CD4-positive, alpha-beta T cell (primary cell): Measurements from ENCODE around the gene PPIE. TPM values are rescaled to one million over a fixed set of nuclear protein-coding genes. Genes with fewer than 3 reads are reported as not detected.
"Not testable (repeated sequence)": the region's sequence is repeated elsewhere in the genome, so short reads cannot be mapped to it uniquely, and the experiment has no call there.

ENCODE experiments used
- ATAC-seq: fragments of 200-7000 bp; cut with Tn5 transposase; one replicate; pipeline ENCODE4 v1.10.0; 2022; ENCODE audit warnings: mild to moderate bottlenecking; ENCODE audit not compliant: poor library complexity
- CTCF ChIA-PET: fragments of 350-600 bp; sonication (Branson Sonifier 250); formaldehyde crosslinking; loops from one replicate; lab custom pipeline; 2021; ENCODE audit warnings: antibody characterized with exemption, inconsistent platforms; lab: Charles Lee
- POLR2A ChIA-PET: fragments of 350-600 bp; sonication (Branson Sonifier 250); formaldehyde crosslinking; loops from one replicate; lab custom pipeline; 2021; ENCODE audit warnings: antibody characterized with exemption, inconsistent platforms; lab: Charles Lee
- DNase-seq, 14 experiments: peaks; one replicate each; pipeline ENCODE4 v3.0.0-alpha.2; 2013 to 2020; ENCODE audit warnings: mixed read lengths in 2 of 14
- H3K27ac ChIP-seq, 2 donors: one replicate each; pipeline versions ENCODE4 v1.5.1 to v1.7.0; 2013; ENCODE audit warnings: low read length in 2 of 2, low read depth in 1 of 2, mild to moderate bottlenecking in 1 of 2
- H3K27me3 ChIP-seq, 2 experiments: 1 replicate in 1 of 2; 2 replicates in 1 of 2; pipeline versions ENCODE4 v1.6.1 to v1.7.0; 2013; ENCODE audit warnings: low read length in 2 of 2, control low read depth in 1 of 2, mild to moderate bottlenecking in 1 of 2, moderate library complexity in 1 of 2; ENCODE audit not compliant: insufficient read depth in 2 of 2, control insufficient read depth in 1 of 2
- H3K36me3 ChIP-seq: one replicate; pipeline ENCODE4 v1.6.1; 2013; ENCODE audit warnings: low read length, control low read depth; ENCODE audit not compliant: insufficient read depth
- H3K4me1 ChIP-seq: one replicate; pipeline ENCODE4 v1.6.1; 2013; ENCODE audit warnings: low read length, control low read depth; ENCODE audit not compliant: insufficient read depth
- H3K4me3 ChIP-seq: one replicate; pipeline ENCODE4 v1.5.1; 2013; ENCODE audit warnings: mild to moderate bottlenecking, low read length, moderate library complexity
- H3K9me3 ChIP-seq, 2 experiments: 1 replicate in 1 of 2; 2 replicates in 1 of 2; pipeline versions ENCODE4 v1.6.1 to v1.7.0; 2013; ENCODE audit warnings: low read length in 2 of 2, mild to moderate bottlenecking in 2 of 2, control low read depth in 1 of 2, moderate library complexity in 1 of 2; ENCODE audit not compliant: control insufficient read depth in 1 of 2, insufficient read depth in 1 of 2
- H3K27ac Mint-ChIP-seq: one replicate; pipeline ENCODE4 v1.8.0; 2020; ENCODE audit warnings: mixed read lengths
- H3K27me3 Mint-ChIP-seq: one replicate; pipeline ENCODE4 v1.8.0; 2021; ENCODE audit warnings: mixed read lengths
- H3K36me3 Mint-ChIP-seq: one replicate; pipeline ENCODE4 v1.8.0; 2021; ENCODE audit warnings: low read depth, mixed read lengths
- H3K4me1 Mint-ChIP-seq: one replicate; pipeline ENCODE4 v1.8.0; 2021; ENCODE audit warnings: low read depth, mixed read lengths
- H3K4me3 Mint-ChIP-seq: one replicate; pipeline ENCODE4 v1.8.0; 2020; ENCODE audit warnings: mild to moderate bottlenecking, mixed read lengths
- H3K9me3 Mint-ChIP-seq: one replicate; pipeline ENCODE4 v1.8.0; 2020; ENCODE audit warnings: mixed read lengths
- CTCF ChIP-seq: fragments of 200-600 bp; IDR thresholded peaks from one replicate; pipeline ENCODE4 v1.8.0; 2022; ENCODE audit warnings: antibody characterized with exemption, mild to moderate bottlenecking
- intact Hi-C, 2 experiments: fragments of 100-400 bp; cut with DNase I in 1 of 2; cut with micrococcal nuclease in 1 of 2; formaldehyde crosslinking; loops; one replicate each; pipeline versions ENCODE4 v1.15.1 to v1.9.0; 2023 to 2025; cut with DNase I, micrococcal nuclease
- total RNA-seq, 174 experiments: library from RNA in 2 of 174; stranded (reverse) in 2 of 174; gene quantifications; one replicate each; pipeline ENCODE4 v1.2.3 and lab custom pipeline; 2021 to 2026

PPIE gene
- total RNA-seq, 2 experiments from 2014 or later = 45.0 to 46.7 TPM

- Mint-ChIP-seq H3K36me3 (no peaks in the 10 kb centered on the region), H3K4me3 (no peak overlapping the region), H3K27me3 (peaks cover 10% of the 10 kb centered on the region), H3K4me1 (no peaks in the 10 kb centered on the region), H3K9me3 (no peaks in the 10 kb centered on the region), H3K27ac (no peak overlapping the region)
- CTCF ChIA-PET = no interaction called here
- Histone ChIP-seq H3K27ac (no peak overlapping the region), H3K27me3 (no peaks in the 10 kb centered on the region), H3K4me3 (no peak overlapping the region), H3K4me1 (no peaks in the 10 kb centered on the region), H3K9me3 (no peaks in the 10 kb centered on the region), H3K36me3 (no peaks in the 10 kb centered on the region)
- intact Hi-C loops = no loop called here
- POLR2A ChIA-PET = no interaction called here
- DNase-seq (no peak), ATAC-seq (no peak)
- no peak for TF ChIP-seq CTCF
Measured at GRCh38 chr1:39776400-39776713, 37.7 kb downstream of the PPIE start.

GRCh38 chr1:39776886-39777285, 38.2 kb downstream of the PPIE start:
- Mint-ChIP-seq H3K27me3 (peaks cover 10% of the 10 kb centered on the region), H3K4me1 (no peaks in the 10 kb centered on the region), H3K9me3 (no peaks in the 10 kb centered on the region), H3K4me3 (no peak overlapping the region), H3K27ac (no peak overlapping the region), H3K36me3 (no peaks in the 10 kb centered on the region)
- H3K4me1 ChIP-seq = no peaks in the 10 kb centered on the region
- H3K27ac ChIP-seq = no peak overlapping the region
- H3K4me3 ChIP-seq = no peak overlapping the region
- CTCF ChIA-PET = no interaction called here
- no peaks in the 10 kb centered on the region for H3K9me3 ChIP-seq
- no peak for DNase-seq
- POLR2A ChIA-PET = no interaction called here
- no peaks in the 10 kb centered on the region for H3K27me3 ChIP-seq
- TF ChIP-seq CTCF = no peak
- no peak for ATAC-seq
- no peaks in the 10 kb centered on the region for H3K36me3 ChIP-seq
- intact Hi-C loops = no loop called here

- Mint-ChIP-seq H3K27me3 (peaks cover 10% of the 10 kb centered on the region), H3K27ac (no peak overlapping the region), H3K4me3 (no peak overlapping the region), H3K36me3 (no peaks in the 10 kb centered on the region), H3K9me3 (no peaks in the 10 kb centered on the region), H3K4me1 (no peaks in the 10 kb centered on the region)
- POLR2A ChIA-PET = no interaction called here
- no peak for TF ChIP-seq CTCF
- ATAC-seq (no peak), DNase-seq (no peak)
- no peaks in the 10 kb centered on the region for H3K9me3 ChIP-seq
- no peaks in the 10 kb centered on the region for H3K27me3 ChIP-seq
- H3K36me3 ChIP-seq = no peaks in the 10 kb centered on the region
- intact Hi-C loops = no loop called here
- CTCF ChIA-PET = no interaction called here
- no peak overlapping the region for H3K27ac ChIP-seq
- H3K4me1 ChIP-seq = no peaks in the 10 kb centered on the region
- H3K4me3 ChIP-seq = no peak overlapping the region
Measured at GRCh38 chr1:39777306-39777705, 38.6 kb downstream of the PPIE start.

GRCh38 chr1:39777896-39778295, 39.2 kb downstream of the PPIE start:
- intact Hi-C loops, POLR2A ChIA-PET, H3K4me1 Mint-ChIP-seq, H3K4me3 Mint-ChIP-seq, H3K27me3 ChIP-seq, CTCF ChIA-PET, H3K4me3 ChIP-seq, H3K4me1 ChIP-seq, H3K27ac ChIP-seq, ATAC-seq, DNase-seq, H3K27ac Mint-ChIP-seq, H3K36me3 ChIP-seq, H3K9me3 Mint-ChIP-seq, H3K36me3 Mint-ChIP-seq, H3K9me3 ChIP-seq: not testable (repeated sequence)
- H3K27me3 Mint-ChIP-seq = peaks cover 10% of the 10 kb centered on the region

GRCh38 chr1:39778463-39779099, 39.9 kb downstream of the PPIE start:
- DNase-seq, ATAC-seq, H3K4me3 ChIP-seq, H3K9me3 ChIP-seq, H3K4me1 Mint-ChIP-seq, intact Hi-C loops, H3K27ac Mint-ChIP-seq, H3K9me3 Mint-ChIP-seq, H3K27ac ChIP-seq, H3K36me3 Mint-ChIP-seq, H3K27me3 ChIP-seq, POLR2A ChIA-PET, H3K36me3 ChIP-seq, H3K4me1 ChIP-seq, H3K4me3 Mint-ChIP-seq, CTCF ChIA-PET: not testable (repeated sequence)
- peaks cover 11% of the 10 kb centered on the region for H3K27me3 Mint-ChIP-seq
